Astrocyte (in vitro differentiated cells and primary cell): ENCODE measurements around the gene TPRG1. TPM values are rescaled to one million over a fixed set of nuclear protein-coding genes. Genes with fewer than 3 reads are reported as not detected.

Source experiments
- DNase-seq: peaks from one replicate; pipeline ENCODE4 v3.0.0-alpha.2; 2010; ENCODE audit warnings: low read depth
- FAIRE-seq: peaks from 2 replicates; lab custom pipeline; 2011; peaks lifted over from hg19 to GRCh38; lab: Jason Lieb, UNC
- H2AFZ ChIP-seq: 2 replicates; pipeline ENCODE4 v1.6.0; 2012; ENCODE audit warnings: low read depth, low read length, inconsistent platforms
- H3K27ac ChIP-seq: 2 replicates; pipeline ENCODE4 v1.5.1; 2011; ENCODE audit warnings: low read depth, low read length, inconsistent platforms
- H3K27me3 ChIP-seq: 2 replicates; pipeline ENCODE4 v1.6.0; 2011; ENCODE audit warnings: low read length, inconsistent platforms; ENCODE audit not compliant: insufficient read depth
- H3K36me3 ChIP-seq: 2 replicates; pipeline ENCODE4 v1.5.1; 2011; ENCODE audit warnings: low read length, inconsistent platforms; ENCODE audit not compliant: insufficient read depth
- H3K4me1 ChIP-seq: 2 replicates; pipeline ENCODE4 v1.5.1; 2011; ENCODE audit warnings: low read length, inconsistent platforms; ENCODE audit not compliant: insufficient read depth
- H3K4me2 ChIP-seq: 2 replicates; pipeline ENCODE4 v1.6.0; 2012; ENCODE audit warnings: low read length, inconsistent platforms
- H3K4me3 ChIP-seq: 2 replicates; pipeline ENCODE4 v1.5.1; 2011; ENCODE audit warnings: low read depth, mild to moderate bottlenecking, low read length, inconsistent platforms; ENCODE audit not compliant: insufficient read depth
- H3K79me2 ChIP-seq: 2 replicates; pipeline ENCODE4 v1.6.0; 2012; ENCODE audit warnings: mild to moderate bottlenecking, low read length, inconsistent platforms; ENCODE audit not compliant: insufficient read depth
- H3K9ac ChIP-seq: 2 replicates; pipeline ENCODE4 v1.6.0; 2012; ENCODE audit warnings: mild to moderate bottlenecking, low read length, inconsistent platforms
- H3K9me3 ChIP-seq: 2 replicates; pipeline ENCODE4 v1.5.1; 2012; ENCODE audit warnings: low read depth, mild to moderate bottlenecking, low read length, inconsistent platforms; ENCODE audit not compliant: insufficient read depth
- H4K20me1 ChIP-seq: 2 replicates; pipeline ENCODE4 v1.6.0; 2012; ENCODE audit warnings: low read length, inconsistent platforms; ENCODE audit not compliant: insufficient read depth
- H3K27ac Mint-ChIP-seq: one replicate; pipeline ENCODE4 v1.8.0; 2021; ENCODE audit warnings: mild to moderate bottlenecking, mixed read lengths; ENCODE audit not compliant: unreplicated experiment
- H3K27me3 Mint-ChIP-seq: one replicate; pipeline ENCODE4 v1.8.0; 2021; ENCODE audit warnings: low read depth, mixed read lengths; ENCODE audit not compliant: unreplicated experiment
- H3K36me3 Mint-ChIP-seq: one replicate; pipeline ENCODE4 v1.8.0; 2021; ENCODE audit warnings: low read depth, mixed read lengths; ENCODE audit not compliant: unreplicated experiment
- H3K4me1 Mint-ChIP-seq: one replicate; pipeline ENCODE4 v1.8.0; 2021; ENCODE audit warnings: low read depth, mixed read lengths; ENCODE audit not compliant: unreplicated experiment
- H3K4me3 Mint-ChIP-seq: one replicate; pipeline ENCODE4 v1.8.0; 2021; ENCODE audit warnings: mild to moderate bottlenecking, moderate library complexity, mixed read lengths; ENCODE audit not compliant: unreplicated experiment
- H3K9me3 Mint-ChIP-seq: one replicate; pipeline ENCODE4 v1.8.0; 2021; ENCODE audit warnings: mild to moderate bottlenecking, mixed read lengths; ENCODE audit not compliant: unreplicated experiment
- CTCF ChIP-seq: IDR thresholded peaks from 2 replicates; pipeline ENCODE4 v1.5.1; 2011; ENCODE audit warnings: low read depth, mild to moderate bottlenecking, inconsistent platforms, low read length, moderate library complexity; ENCODE audit not compliant: insufficient read depth
- EZH2 ChIP-seq: IDR thresholded peaks from 2 replicates; pipeline ENCODE4 v1.6.1; 2012; ENCODE audit warnings: mild to moderate bottlenecking, low read length, inconsistent platforms; ENCODE audit not compliant: insufficient read depth
- total RNA-seq: library from RNA; stranded (reverse); gene quantifications from 2 replicates; pipeline ENCODE4 v1.2.1, GENCODE V29; 2021

Gene TPRG1
- total RNA-seq, 1 donor from 2014 or later: 1.1 TPM

- Histone ChIP-seq H3K36me3 (no peaks in the 10 kb centered on the region), H3K79me2 (no peaks in the 10 kb centered on the region), H3K27me3 (no peaks in the 10 kb centered on the region), H3K9ac (no peak overlapping the region), H3K4me3 (no peak overlapping the region), H3K4me1 (no peaks in the 10 kb centered on the region), H4K20me1 (no peaks in the 10 kb centered on the region), H3K9me3 (no peaks in the 10 kb centered on the region), H2AFZ (no peak overlapping the region), H3K4me2 (no peak overlapping the region), H3K27ac (no peak overlapping the region)
- H3K4me3 Mint-ChIP-seq: no peak overlapping the region
- peaks cover 2% of the 10 kb centered on the region for H3K4me1 Mint-ChIP-seq
- H3K9me3 Mint-ChIP-seq: no peaks in the 10 kb centered on the region
- no peak overlapping the region for H3K27ac Mint-ChIP-seq
- H3K27me3 Mint-ChIP-seq: peaks cover 1% of the 10 kb centered on the region
- no peaks in the 10 kb centered on the region for H3K36me3 Mint-ChIP-seq
- no peak for TF ChIP-seq CTCF
- no peak for TF ChIP-seq EZH2
- FAIRE-seq (no peak), DNase-seq (no peak)
Measured at GRCh38 chr3:189295089-189295488, 123.3 kb downstream of the TPRG1 start.

- no peak overlapping the region for H3K4me3 ChIP-seq
- no peak overlapping the region for H3K9ac ChIP-seq
- no peaks in the 10 kb centered on the region for H3K4me1 ChIP-seq
- no peak for DNase-seq
- no peaks in the 10 kb centered on the region for H3K9me3 ChIP-seq
- no peak overlapping the region for H3K27ac ChIP-seq
- H3K4me2 ChIP-seq: no peak overlapping the region
- Mint-ChIP-seq H3K36me3 (no peaks in the 10 kb centered on the region), H3K4me1 (peaks cover 2% of the 10 kb centered on the region), H3K4me3 (no peak overlapping the region), H3K9me3 (no peaks in the 10 kb centered on the region), H3K27ac (no peak overlapping the region), H3K27me3 (peaks cover 1% of the 10 kb centered on the region)
- TF ChIP-seq EZH2 (no peak), CTCF (no peak)
- H4K20me1 ChIP-seq: no peaks in the 10 kb centered on the region
- no peaks in the 10 kb centered on the region for H3K79me2 ChIP-seq
- no peak for FAIRE-seq
- no peak overlapping the region for H2AFZ ChIP-seq
- H3K36me3 ChIP-seq: no peaks in the 10 kb centered on the region
- peaks cover 3% of the 10 kb centered on the region for H3K27me3 ChIP-seq
Measured at GRCh38 chr3:189297932-189298331, 126.2 kb downstream of the TPRG1 start.

- no peaks in the 10 kb centered on the region for H3K79me2 ChIP-seq
- H3K27me3 Mint-ChIP-seq: no peaks in the 10 kb centered on the region
- no peak overlapping the region for H3K4me2 ChIP-seq
- no peaks in the 10 kb centered on the region for H3K4me1 ChIP-seq
- no peaks in the 10 kb centered on the region for H3K9me3 Mint-ChIP-seq
- H3K9ac ChIP-seq: no peak overlapping the region
- H4K20me1 ChIP-seq: no peaks in the 10 kb centered on the region
- peaks cover 3% of the 10 kb centered on the region for H3K27me3 ChIP-seq
- H3K9me3 ChIP-seq: no peaks in the 10 kb centered on the region
- no peak overlapping the region for H3K4me3 Mint-ChIP-seq
- FAIRE-seq (no peak), DNase-seq (no peak)
- TF ChIP-seq CTCF: no peak
- TF ChIP-seq EZH2: no peak
- no peak overlapping the region for H3K4me3 ChIP-seq
- H3K4me1 Mint-ChIP-seq: peaks cover 3% of the 10 kb centered on the region
- H3K27ac Mint-ChIP-seq: no peak overlapping the region
- no peaks in the 10 kb centered on the region for H3K36me3 ChIP-seq
- H3K27ac ChIP-seq: no peak overlapping the region
- no peak overlapping the region for H2AFZ ChIP-seq
- H3K36me3 Mint-ChIP-seq: no peaks in the 10 kb centered on the region
Measured at GRCh38 chr3:189298469-189299375, 127.0 kb downstream of the TPRG1 start.
